Measurements from ENCODE around the gene CD69.

CD69 gene

GRCh38 chr12:9757433-9758025 is 3.2 kb downstream of the CD69 start:
- TF ChIP-seq ESRRG (CRISPR knock-in tag; IDR thresholded peaks at IDR 0.05) (no peak), OSR1 (CRISPR knock-in tag; IDR thresholded peaks at IDR 0.05) (no peak)
- no peak for ATAC-seq

- no peak for ATAC-seq
- no peak for TF ChIP-seq POU6F1 (CRISPR knock-in tag; IDR thresholded peaks at IDR 0.05; ENCODE audit: borderline replicate concordance, low read depth)
- no peak for TF ChIP-seq GLIS3 (CRISPR knock-in tag; IDR thresholded peaks at IDR 0.05)
- TF ChIP-seq ZC3H10 (CRISPR knock-in tag; IDR thresholded peaks at IDR 0.05) = no peak
- TF ChIP-seq BACH2 (CRISPR knock-in tag; IDR thresholded peaks at IDR 0.05; ENCODE audit: borderline replicate concordance) = no peak
- TF ChIP-seq ZFP3 (CRISPR knock-in tag; IDR thresholded peaks at IDR 0.05) = no peak
- TF ChIP-seq ZFP30 (CRISPR knock-in tag; IDR thresholded peaks at IDR 0.05) = no peak
- TF ChIP-seq PATZ1 (CRISPR knock-in tag; IDR thresholded peaks at IDR 0.05; ENCODE audit: borderline replicate concordance) = no peak
- no peak for TF ChIP-seq TCF4 (CRISPR knock-in tag; IDR thresholded peaks at IDR 0.05; ENCODE audit: borderline replicate concordance)
- no peak for TF ChIP-seq ZNF565 (CRISPR knock-in tag; conservative IDR thresholded peaks at IDR 0.05; ENCODE audit: low read depth)
- TF ChIP-seq SNAI2 (CRISPR knock-in tag; IDR thresholded peaks at IDR 0.05) = no peak
- no peak for TF ChIP-seq PPARA (CRISPR knock-in tag; IDR thresholded peaks at IDR 0.05; ENCODE audit: borderline replicate concordance)
- no peak for TF ChIP-seq TSHZ2 (CRISPR knock-in tag; IDR thresholded peaks at IDR 0.05)
- TF ChIP-seq ZNF70 (CRISPR knock-in tag; IDR thresholded peaks at IDR 0.05) = no peak
- TF ChIP-seq ISL1 (CRISPR knock-in tag; IDR thresholded peaks at IDR 0.05) = no peak
- TF ChIP-seq ARNTL (CRISPR knock-in tag; IDR thresholded peaks at IDR 0.05; ENCODE audit: borderline replicate concordance, low read depth) = no peak
- no peak for TF ChIP-seq ESRRG (CRISPR knock-in tag; IDR thresholded peaks at IDR 0.05)
- TF ChIP-seq ZNF8 (CRISPR knock-in tag; IDR thresholded peaks at IDR 0.05) = no peak
- no peak for TF ChIP-seq CSRNP3 (CRISPR knock-in tag; IDR thresholded peaks at IDR 0.05)
- TF ChIP-seq CREB5 (CRISPR knock-in tag; IDR thresholded peaks at IDR 0.05; ENCODE audit: low read depth) = no peak
- TF ChIP-seq OSR1 (CRISPR knock-in tag; IDR thresholded peaks at IDR 0.05) = no peak
These were observed 4.0 kb downstream of the CD69 start for GRCh38 chr12:9756706-9757105.

GRCh38 chr12:9756170-9756569 is 4.5 kb downstream of the CD69 start:
- ATAC-seq = no peak
- TF ChIP-seq PPARA (CRISPR knock-in tag; IDR thresholded peaks at IDR 0.05; ENCODE audit: borderline replicate concordance) = no peak
- TF ChIP-seq RARB (CRISPR knock-in tag; IDR thresholded peaks at IDR 0.05) = no peak
- no peak for TF ChIP-seq OSR1 (CRISPR knock-in tag; IDR thresholded peaks at IDR 0.05)
- TF ChIP-seq TSHZ2 (CRISPR knock-in tag; IDR thresholded peaks at IDR 0.05) = no peak
- no peak for TF ChIP-seq ZFP3 (CRISPR knock-in tag; IDR thresholded peaks at IDR 0.05)
- TF ChIP-seq CREB5 (CRISPR knock-in tag; IDR thresholded peaks at IDR 0.05; ENCODE audit: low read depth) = no peak
- no peak for TF ChIP-seq ZNF565 (CRISPR knock-in tag; conservative IDR thresholded peaks at IDR 0.05; ENCODE audit: low read depth)
- no peak for TF ChIP-seq ESRRG (CRISPR knock-in tag; IDR thresholded peaks at IDR 0.05)
- TF ChIP-seq TCF4 (CRISPR knock-in tag; IDR thresholded peaks at IDR 0.05; ENCODE audit: borderline replicate concordance) = no peak

Measured in SK-N-SH treated with all-trans-retinoic acid at 6 μM for 48 hours (cell line).